Astrocyte (in vitro differentiated cells and primary cell): Measurements from ENCODE around the gene KLHL26. TPM values are rescaled to one million over a fixed set of nuclear protein-coding genes. Genes with fewer than 3 reads are reported as not detected.

Experiments used
- DNase-seq: peaks from one replicate; pipeline ENCODE4 v3.0.0-alpha.2; 2010; ENCODE audit warnings: low read depth
- FAIRE-seq: peaks from 2 replicates; lab custom pipeline; 2011; peaks lifted over from hg19 to GRCh38; lab: Jason Lieb, UNC
- H2AFZ ChIP-seq: 2 replicates; pipeline ENCODE4 v1.6.0; 2012; ENCODE audit warnings: low read depth, low read length, inconsistent platforms
- H3K27ac ChIP-seq: 2 replicates; pipeline ENCODE4 v1.5.1; 2011; ENCODE audit warnings: low read depth, low read length, inconsistent platforms
- H3K27me3 ChIP-seq: 2 replicates; pipeline ENCODE4 v1.6.0; 2011; ENCODE audit warnings: low read length, inconsistent platforms; ENCODE audit not compliant: insufficient read depth
- H3K36me3 ChIP-seq: 2 replicates; pipeline ENCODE4 v1.5.1; 2011; ENCODE audit warnings: low read length, inconsistent platforms; ENCODE audit not compliant: insufficient read depth
- H3K4me1 ChIP-seq: 2 replicates; pipeline ENCODE4 v1.5.1; 2011; ENCODE audit warnings: low read length, inconsistent platforms; ENCODE audit not compliant: insufficient read depth
- H3K4me2 ChIP-seq: 2 replicates; pipeline ENCODE4 v1.6.0; 2012; ENCODE audit warnings: low read length, inconsistent platforms
- H3K4me3 ChIP-seq: 2 replicates; pipeline ENCODE4 v1.5.1; 2011; ENCODE audit warnings: low read depth, mild to moderate bottlenecking, low read length, inconsistent platforms; ENCODE audit not compliant: insufficient read depth
- H3K79me2 ChIP-seq: 2 replicates; pipeline ENCODE4 v1.6.0; 2012; ENCODE audit warnings: mild to moderate bottlenecking, low read length, inconsistent platforms; ENCODE audit not compliant: insufficient read depth
- H3K9ac ChIP-seq: 2 replicates; pipeline ENCODE4 v1.6.0; 2012; ENCODE audit warnings: mild to moderate bottlenecking, low read length, inconsistent platforms
- H3K9me3 ChIP-seq: 2 replicates; pipeline ENCODE4 v1.5.1; 2012; ENCODE audit warnings: low read depth, mild to moderate bottlenecking, low read length, inconsistent platforms; ENCODE audit not compliant: insufficient read depth
- H4K20me1 ChIP-seq: 2 replicates; pipeline ENCODE4 v1.6.0; 2012; ENCODE audit warnings: low read length, inconsistent platforms; ENCODE audit not compliant: insufficient read depth
- H3K27ac Mint-ChIP-seq: one replicate; pipeline ENCODE4 v1.8.0; 2021; ENCODE audit warnings: mild to moderate bottlenecking, mixed read lengths; ENCODE audit not compliant: unreplicated experiment
- H3K27me3 Mint-ChIP-seq: one replicate; pipeline ENCODE4 v1.8.0; 2021; ENCODE audit warnings: low read depth, mixed read lengths; ENCODE audit not compliant: unreplicated experiment
- H3K36me3 Mint-ChIP-seq: one replicate; pipeline ENCODE4 v1.8.0; 2021; ENCODE audit warnings: low read depth, mixed read lengths; ENCODE audit not compliant: unreplicated experiment
- H3K4me1 Mint-ChIP-seq: one replicate; pipeline ENCODE4 v1.8.0; 2021; ENCODE audit warnings: low read depth, mixed read lengths; ENCODE audit not compliant: unreplicated experiment
- H3K4me3 Mint-ChIP-seq: one replicate; pipeline ENCODE4 v1.8.0; 2021; ENCODE audit warnings: mild to moderate bottlenecking, moderate library complexity, mixed read lengths; ENCODE audit not compliant: unreplicated experiment
- H3K9me3 Mint-ChIP-seq: one replicate; pipeline ENCODE4 v1.8.0; 2021; ENCODE audit warnings: mild to moderate bottlenecking, mixed read lengths; ENCODE audit not compliant: unreplicated experiment
- CTCF ChIP-seq: IDR thresholded peaks from 2 replicates; pipeline ENCODE4 v1.5.1; 2011; ENCODE audit warnings: low read depth, mild to moderate bottlenecking, inconsistent platforms, low read length, moderate library complexity; ENCODE audit not compliant: insufficient read depth
- EZH2 ChIP-seq: IDR thresholded peaks from 2 replicates; pipeline ENCODE4 v1.6.1; 2012; ENCODE audit warnings: mild to moderate bottlenecking, low read length, inconsistent platforms; ENCODE audit not compliant: insufficient read depth
- total RNA-seq: library from RNA; stranded (reverse); gene quantifications from 2 replicates; pipeline ENCODE4 v1.2.1, GENCODE V29; 2021

Gene KLHL26
- total RNA-seq, 1 donor from 2014 or later: 4.4 TPM

DNA sequence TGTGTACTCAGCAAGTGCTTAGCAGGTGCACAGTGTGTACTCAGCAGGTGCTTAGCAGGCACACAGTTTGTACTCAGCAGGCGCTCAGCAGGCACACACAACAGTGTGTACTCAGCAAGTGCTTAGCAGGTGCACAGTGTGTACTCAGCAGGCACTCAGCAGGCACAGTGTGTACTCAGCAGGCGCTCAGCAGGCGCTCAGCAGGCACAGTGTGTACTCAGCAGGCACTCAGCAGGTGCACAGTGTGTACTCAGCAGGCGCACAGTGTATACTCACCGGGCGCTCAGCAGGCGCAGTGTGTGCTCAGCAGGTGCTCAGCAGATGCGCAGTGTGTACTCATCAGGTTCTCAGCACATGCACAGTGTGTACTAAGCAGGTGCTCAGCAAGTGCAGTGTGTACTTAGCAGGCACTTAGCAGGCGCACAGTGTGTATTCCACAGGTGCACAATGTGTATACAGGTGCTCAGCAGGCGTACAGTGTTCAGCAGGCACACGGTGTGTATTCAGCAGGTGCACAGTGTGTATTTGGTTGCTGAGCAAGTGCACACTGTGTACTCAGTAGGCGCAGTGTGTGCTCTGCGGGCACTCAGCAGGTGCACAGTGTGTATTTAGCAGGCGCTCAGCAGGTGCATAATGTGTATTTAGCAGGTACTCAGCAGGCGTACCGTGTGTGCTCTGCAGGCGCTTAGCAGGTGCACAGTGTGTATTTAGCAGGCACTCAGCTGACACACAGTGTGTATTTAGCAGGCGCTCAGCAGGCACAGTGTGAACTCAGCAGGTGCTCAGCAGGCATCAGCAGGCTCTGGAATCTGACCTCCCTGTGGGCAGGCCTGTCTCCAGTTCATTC is 61.7 kb downstream of the KLHL26 start:
- Histone ChIP-seq H3K27ac (no peak overlapping the region), H3K27me3 (no peaks in the 10 kb centered on the region), H3K4me1 (peaks cover 6% of the 10 kb centered on the region), H3K4me3 (no peak overlapping the region), H3K9ac (no peak overlapping the region), H3K36me3 (no peaks in the 10 kb centered on the region), H3K9me3 (no peaks in the 10 kb centered on the region), H3K4me2 (no peak overlapping the region), H4K20me1 (peaks cover 87% of the 10 kb centered on the region), H3K79me2 (peaks cover 29% of the 10 kb centered on the region), H2AFZ (no peak overlapping the region)
- no peak for TF ChIP-seq EZH2
- no peak for TF ChIP-seq CTCF
- FAIRE-seq (no peak), DNase-seq (no peak)
- Mint-ChIP-seq H3K9me3 (no peaks in the 10 kb centered on the region), H3K27me3 (peaks cover 3% of the 10 kb centered on the region), H3K4me1 (no peaks in the 10 kb centered on the region), H3K36me3 (no peaks in the 10 kb centered on the region), H3K27ac (no peak overlapping the region), H3K4me3 (no peak overlapping the region)

GRCh38 chr19:18699403-18700054 is 62.7 kb downstream of the KLHL26 start:
- Histone ChIP-seq H3K27ac (no peak overlapping the region), H3K4me3 (no peak overlapping the region), H3K9ac (no peak overlapping the region), H3K27me3 (no peaks in the 10 kb centered on the region), H3K36me3 (no peaks in the 10 kb centered on the region), H2AFZ (no peak overlapping the region), H3K4me1 (peaks cover 6% of the 10 kb centered on the region), H3K79me2 (peaks cover 35% of the 10 kb centered on the region), H4K20me1 (peaks cover 85% of the 10 kb centered on the region), H3K9me3 (no peaks in the 10 kb centered on the region), H3K4me2 (no peak overlapping the region)
- DNase-seq (no peak), FAIRE-seq (no peak)
- H3K27ac Mint-ChIP-seq: no peak overlapping the region
- H3K4me1 Mint-ChIP-seq: no peaks in the 10 kb centered on the region
- no peak overlapping the region for H3K4me3 Mint-ChIP-seq
- H3K9me3 Mint-ChIP-seq: no peaks in the 10 kb centered on the region
- no peak for TF ChIP-seq EZH2
- H3K36me3 Mint-ChIP-seq: no peaks in the 10 kb centered on the region
- H3K27me3 Mint-ChIP-seq: peaks cover 3% of the 10 kb centered on the region

- no peak overlapping the region for H3K27ac Mint-ChIP-seq
- H3K4me1 Mint-ChIP-seq: no peaks in the 10 kb centered on the region
- H3K27me3 Mint-ChIP-seq: peaks cover 3% of the 10 kb centered on the region
- Histone ChIP-seq H2AFZ (peak overlapping the region; percentile 43), H4K20me1 (peaks cover 82% of the 10 kb centered on the region), H3K4me1 (peaks cover 6% of the 10 kb centered on the region), H3K36me3 (no peaks in the 10 kb centered on the region), H3K27ac (no peak overlapping the region), H3K4me3 (peak overlapping the region; percentile 55), H3K79me2 (peaks cover 38% of the 10 kb centered on the region), H3K27me3 (no peaks in the 10 kb centered on the region), H3K4me2 (peak overlapping the region; percentile 85), H3K9me3 (no peaks in the 10 kb centered on the region), H3K9ac (peak overlapping the region; percentile 55)
- no peaks in the 10 kb centered on the region for H3K9me3 Mint-ChIP-seq
- H3K4me3 Mint-ChIP-seq: no peak overlapping the region
- H3K36me3 Mint-ChIP-seq: no peaks in the 10 kb centered on the region
- FAIRE-seq (no peak), DNase-seq (peak; percentile 36)
- no peak for TF ChIP-seq EZH2
- TF ChIP-seq CTCF: no peak
Measured at GRCh38 chr19:18700501-18701249, 63.8 kb downstream of the KLHL26 start.
